ENCODE results near the gene BNIP5. TPM values are rescaled to one million over a fixed set of nuclear protein-coding genes. Genes with fewer than 3 reads are reported as not detected.

Gene BNIP5
- total RNA-seq, 4 donors from 2014 or later = not detected

GRCh38 chr6:36273802-36274514 lies 62.7 kb downstream of the BNIP5 start:
- Histone ChIP-seq H3K27ac (no peak overlapping the region), H3K36me3 (no peaks in the 10 kb centered on the region), H3K9me3 (no peaks in the 10 kb centered on the region), H3K4me3 (no peak overlapping the region), H3K27me3 (peaks cover 0 to 29% (median 0%) of the 10 kb centered on the region in 4 donors), H3K4me1 (peaks cover 0 to 17% (median 0%) of the 10 kb centered on the region in 3 donors)
- intact Hi-C loops (cut with DNase I) = no loop called here
- TF ChIP-seq CTCF (IDR thresholded peaks at IDR 0.05) (no peak), POLR2A (IDR thresholded peaks at IDR 0.05) (no peak)
- no peak for DNase-seq
- 74 to 77% methylated on average over 15 of the region's 15 CpGs for WGBS, 2 donors

GRCh38 chr6:36273067-36273466 lies 63.6 kb downstream of the BNIP5 start:
- Histone ChIP-seq H3K4me3 (no peak overlapping the region), H3K27ac (no peak overlapping the region), H3K27me3 (peaks cover 0 to 24% (median 0%) of the 10 kb centered on the region in 4 donors), H3K4me1 (peaks cover 3 to 26% (median 7%) of the 10 kb centered on the region in 3 donors), H3K9me3 (no peaks in the 10 kb centered on the region), H3K36me3 (no peaks in the 10 kb centered on the region)
- no peak for DNase-seq
- TF ChIP-seq CTCF (IDR thresholded peaks at IDR 0.05) = no peak
- intact Hi-C loops (cut with DNase I) = no loop called here
- WGBS, 2 donors = 89 to 97% methylated on average over 5 of the region's 5 CpGs

GRCh38 chr6:36272234-36272633 lies 64.5 kb downstream of the BNIP5 start:
- H3K9me3 ChIP-seq = no peaks in the 10 kb centered on the region
- DNase-seq = no peak
- no peak overlapping the region for H3K27ac ChIP-seq
- no peak overlapping the region for H3K4me3 ChIP-seq
- peaks cover 0 to 24% (median 0%) of the 10 kb centered on the region in 4 donors for H3K27me3 ChIP-seq
- H3K36me3 ChIP-seq = no peaks in the 10 kb centered on the region
- peaks cover 3 to 32% (median 7%) of the 10 kb centered on the region in 3 donors for H3K4me1 ChIP-seq
- intact Hi-C loops (cut with DNase I) = no loop called here
- 83 to 84% methylated on average over 7 to 8 of the region's 8 CpGs for WGBS, 2 donors
- TF ChIP-seq CTCF (IDR thresholded peaks at IDR 0.05) (no peak), POLR2A (IDR thresholded peaks at IDR 0.05) (no peak)

- H3K27ac ChIP-seq = no peak within 1 kb of the TSS
- no peak within 1 kb of the TSS for H3K4me3 ChIP-seq
- DNase-seq = no peak
- peaks cover 3 to 32% (median 7%) of the 10 kb centered on the region in 3 donors for H3K4me1 ChIP-seq
- TF ChIP-seq POLR2A (IDR thresholded peaks at IDR 0.05) = no peak
- TF ChIP-seq CTCF (IDR thresholded peaks at IDR 0.05) = peak in 1 of 6 experiments; percentile 16
- peaks cover 0 to 9% (median 0%) of the 10 kb centered on the region in 3 donors for H3K9me3 ChIP-seq
- no peaks in the 10 kb centered on the region for H3K36me3 ChIP-seq
- intact Hi-C loops (cut with DNase I) = no loop called here
- 28 to 63% methylated on average over 7 to 20 of the region's 32 CpGs for WGBS, 2 donors
- H3K27me3 ChIP-seq = peaks cover 0 to 24% (median 0%) of the 10 kb centered on the region in 4 donors
Observed at GRCh38 chr6:36269834-36270705, 66.6 kb downstream of the BNIP5 start, which contains the start of gene PNPLA1. Gene PNPLA1, plus strand, starts transcription at chr6:36270060. Its CDS starts 400 bp downstream, at chr6:36270460.

Measured in esophagus squamous epithelium (tissue), 5 donors.